WTC11 (cell line): Measurements from ENCODE around the gene DTX1.

Source experiments
- ATF1 ChIP-seq: sonication (generic); formaldehyde crosslinking; IDR thresholded peaks from 2 replicates; pipeline ENCODE4 v1.8.1; 2023; ENCODE audit warnings: mild to moderate bottlenecking, moderate library complexity, missing genetic modification reagents
- ATF3 ChIP-seq: sonication (generic); formaldehyde crosslinking; conservative IDR thresholded peaks from 2 replicates; pipeline ENCODE4 v1.8.1; 2022; ENCODE audit warnings: mild to moderate bottlenecking, missing genetic modification reagents
- FOXP1 ChIP-seq: sonication (generic); formaldehyde crosslinking; IDR thresholded peaks from 2 replicates; pipeline ENCODE4 v1.8.0; 2022; ENCODE audit warnings: missing genetic modification reagents, mild to moderate bottlenecking, moderate library complexity, borderline replicate concordance
- JUN ChIP-seq: sonication (generic); formaldehyde crosslinking; IDR thresholded peaks from 2 replicates; pipeline ENCODE4 v1.8.0; 2023; ENCODE audit warnings: mild to moderate bottlenecking, missing genetic modification reagents
- NR2C2 ChIP-seq: sonication (generic); formaldehyde crosslinking; IDR thresholded peaks from 2 replicates; pipeline ENCODE4 v1.8.0; 2022; ENCODE audit warnings: mild to moderate bottlenecking, missing genetic modification reagents
- ZNF121 ChIP-seq: sonication (generic); formaldehyde crosslinking; IDR thresholded peaks from 2 replicates; pipeline ENCODE4 v1.8.0; 2023; ENCODE audit warnings: missing genetic modification reagents
- TF ChIP-seq, protein P1 (sequence below): sonication (generic); formaldehyde crosslinking; IDR thresholded peaks from 2 replicates; pipeline ENCODE4 v1.8.1; 2023; ENCODE audit warnings: mild to moderate bottlenecking, missing genetic modification reagents, moderate library complexity
- TF ChIP-seq, protein P2 (sequence below): sonication (generic); formaldehyde crosslinking; IDR thresholded peaks from 2 replicates; pipeline ENCODE4 v1.8.0; 2022; ENCODE audit warnings: mild to moderate bottlenecking, missing genetic modification reagents
- TF ChIP-seq, protein P3 (sequence below): fragments of 200-600 bp; IDR thresholded peaks from 2 replicates; pipeline ENCODE4 v1.8.0; 2022; ENCODE audit warnings: antibody characterized with exemption

DNA sequence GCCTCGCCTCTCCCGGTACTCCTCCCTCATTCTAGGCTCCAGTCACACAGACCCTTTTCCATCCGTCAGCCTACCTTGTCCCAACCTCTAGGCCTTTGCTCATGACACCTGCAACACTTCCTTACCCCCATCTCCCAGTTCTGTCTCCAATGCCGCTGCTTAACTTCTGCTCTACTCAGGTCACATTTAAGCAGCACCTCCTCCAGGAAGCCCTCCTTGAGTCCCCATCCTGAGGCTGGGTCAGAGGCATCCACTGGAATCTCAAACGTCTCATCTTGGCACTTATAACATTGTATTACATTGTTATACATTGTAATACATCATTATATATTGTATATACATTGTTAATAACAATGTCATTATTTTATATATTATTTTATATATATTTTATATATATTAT is 46.3 kb downstream of the DTX1 start:
- TF ChIP-seq, protein P1, sequence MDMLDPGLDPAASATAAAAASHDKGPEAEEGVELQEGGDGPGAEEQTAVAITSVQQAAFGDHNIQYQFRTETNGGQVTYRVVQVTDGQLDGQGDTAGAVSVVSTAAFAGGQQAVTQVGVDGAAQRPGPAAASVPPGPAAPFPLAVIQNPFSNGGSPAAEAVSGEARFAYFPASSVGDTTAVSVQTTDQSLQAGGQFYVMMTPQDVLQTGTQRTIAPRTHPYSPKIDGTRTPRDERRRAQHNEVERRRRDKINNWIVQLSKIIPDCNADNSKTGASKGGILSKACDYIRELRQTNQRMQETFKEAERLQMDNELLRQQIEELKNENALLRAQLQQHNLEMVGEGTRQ (CRISPR knock-in tag) = no peak
- no peak for TF ChIP-seq FOXP1 (CRISPR knock-in tag)
- no peak for TF ChIP-seq ATF1 (CRISPR knock-in tag)
- TF ChIP-seq ZNF121 (CRISPR knock-in tag) = no peak
- no peak for TF ChIP-seq NR2C2 (CRISPR knock-in tag)
- no peak for TF ChIP-seq JUN
- no peak for TF ChIP-seq ATF3
- TF ChIP-seq, protein P2, sequence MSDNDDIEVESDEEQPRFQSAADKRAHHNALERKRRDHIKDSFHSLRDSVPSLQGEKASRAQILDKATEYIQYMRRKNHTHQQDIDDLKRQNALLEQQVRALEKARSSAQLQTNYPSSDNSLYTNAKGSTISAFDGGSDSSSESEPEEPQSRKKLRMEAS = no peak
- TF ChIP-seq, protein P3, sequence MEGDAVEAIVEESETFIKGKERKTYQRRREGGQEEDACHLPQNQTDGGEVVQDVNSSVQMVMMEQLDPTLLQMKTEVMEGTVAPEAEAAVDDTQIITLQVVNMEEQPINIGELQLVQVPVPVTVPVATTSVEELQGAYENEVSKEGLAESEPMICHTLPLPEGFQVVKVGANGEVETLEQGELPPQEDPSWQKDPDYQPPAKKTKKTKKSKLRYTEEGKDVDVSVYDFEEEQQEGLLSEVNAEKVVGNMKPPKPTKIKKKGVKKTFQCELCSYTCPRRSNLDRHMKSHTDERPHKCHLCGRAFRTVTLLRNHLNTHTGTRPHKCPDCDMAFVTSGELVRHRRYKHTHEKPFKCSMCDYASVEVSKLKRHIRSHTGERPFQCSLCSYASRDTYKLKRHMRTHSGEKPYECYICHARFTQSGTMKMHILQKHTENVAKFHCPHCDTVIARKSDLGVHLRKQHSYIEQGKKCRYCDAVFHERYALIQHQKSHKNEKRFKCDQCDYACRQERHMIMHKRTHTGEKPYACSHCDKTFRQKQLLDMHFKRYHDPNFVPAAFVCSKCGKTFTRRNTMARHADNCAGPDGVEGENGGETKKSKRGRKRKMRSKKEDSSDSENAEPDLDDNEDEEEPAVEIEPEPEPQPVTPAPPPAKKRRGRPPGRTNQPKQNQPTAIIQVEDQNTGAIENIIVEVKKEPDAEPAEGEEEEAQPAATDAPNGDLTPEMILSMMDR = no peak
